GM19468 (cell line): Measurements from ENCODE around the gene NDRG3.
A peak's percentile ranks its signal among the peaks of the same experiment; 100 is the strongest.

Experiments
- ATAC-seq: cut with Tn5 transposase; IDR thresholded peaks from one replicate; pipeline ENCODE4 v1.9.1; 2021; ENCODE audit warnings: mild to moderate bottlenecking, moderate library complexity, moderate number of reproducible peaks; ENCODE audit not compliant: unreplicated experiment; ENCODE audit errors: extremely low read depth

Gene NDRG3

GRCh38 chr20:36745927-36746659 is at the start of gene NDRG3:
TSS of gene NDRG3 (minus strand) at chr20:36746090. CDS start at chr20:36721735, 24,355 bp downstream.
- peak; percentile 83 for ATAC-seq

- ATAC-seq: no peak
Measured at GRCh38 chr20:36794116-36794474, 48.2 kb upstream of the NDRG3 start.

GRCh38 chr20:36793294-36794115 is 47.6 kb upstream of the NDRG3 start:
- no peak for ATAC-seq

GRCh38 chr20:36792422-36792821 is 46.5 kb upstream of the NDRG3 start:
- no peak for ATAC-seq

- no peak for ATAC-seq
Measured at GRCh38 chr20:36791862-36792261, 46.0 kb upstream of the NDRG3 start.

GRCh38 chr20:36786663-36787062 is 40.8 kb upstream of the NDRG3 start:
- no peak for ATAC-seq

GRCh38 chr20:36786246-36786645 is 40.4 kb upstream of the NDRG3 start:
- no peak for ATAC-seq

- no peak for ATAC-seq
Measured at GRCh38 chr20:36785308-36785707, 39.4 kb upstream of the NDRG3 start.

- ATAC-seq: no peak
Measured at GRCh38 chr20:36784900-36785299, 39.0 kb upstream of the NDRG3 start.

- ATAC-seq: no peak
Measured at GRCh38 chr20:36784116-36784515, 38.2 kb upstream of the NDRG3 start.

GRCh38 chr20:36779656-36780025 is 33.8 kb upstream of the NDRG3 start:
- no peak for ATAC-seq

- ATAC-seq: no peak
Measured at GRCh38 chr20:36778831-36779655, 33.2 kb upstream of the NDRG3 start.

- no peak for ATAC-seq
Measured at GRCh38 chr20:36777576-36777975, 31.7 kb upstream of the NDRG3 start.

GRCh38 chr20:36777167-36777566 is 31.3 kb upstream of the NDRG3 start:
- no peak for ATAC-seq

- no peak for ATAC-seq
Measured at GRCh38 chr20:36775826-36776225, 29.9 kb upstream of the NDRG3 start.

GRCh38 chr20:36775196-36775595 is 29.3 kb upstream of the NDRG3 start:
- ATAC-seq: no peak

- peak; percentile 68 for ATAC-seq
Measured at GRCh38 chr20:36773597-36774390, 27.9 kb upstream of the NDRG3 start, which contains the start of gene DSN1. TSS of gene DSN1 (minus strand) at chr20:36773763. CDS start at chr20:36771458, 2,305 bp downstream.

- no peak for ATAC-seq
Measured at GRCh38 chr20:36773107-36773596, 27.3 kb upstream of the NDRG3 start.

- no peak for ATAC-seq
Measured at GRCh38 chr20:36770680-36771079, 24.8 kb upstream of the NDRG3 start.
